ENCODE data around the gene TCOF1. TPM values are rescaled to one million over a fixed set of nuclear protein-coding genes. Genes with fewer than 3 reads are reported as not detected.

The TCOF1 gene
- total and polyA plus RNA-seq, 2 donors (not counting 3 experiments of a cell fraction or from before 2014, with no cell fraction given), result 11.2 to 52.0 TPM

GRCh38 chr5:150322202-150322601, 35.3 kb upstream of the TCOF1 start:
- no peak overlapping the region for H3K27ac ChIP-seq (ENCODE audit: insufficient read depth, low read depth, low read length)
- no peak overlapping the region for H3K4me3 ChIP-seq (replicated peaks in 1 of 3; ENCODE audit: insufficient read depth in 1 of 3, low read depth in 1 of 3, low read length in 3 of 3)
- peak; percentile 55 for FAIRE-seq
- no peak overlapping the region for H2AFZ ChIP-seq (ENCODE audit: low read depth, low read length)
- H3K9me1 ChIP-seq (replicated peaks; ENCODE audit: control insufficient read depth, extremely low read depth, insufficient read depth, low read length), result no peaks in the 10 kb centered on the region
- DNase-seq (ENCODE audit: low read depth, low spot score), result peak; percentile 18
- H3K4me2 ChIP-seq (ENCODE audit: insufficient read depth, low read length), result no peak overlapping the region
- POLR2A ChIA-PET, result interaction anchor here (0.6 kb wide), 1 partner anchor 54 kb away, joined by 4 read pairs; no protein-coding TSS in a partner anchor
- no peaks in the 10 kb centered on the region for H3K79me2 ChIP-seq (ENCODE audit: control insufficient read depth, insufficient read depth, low read length)
- peaks cover 24% of the 10 kb centered on the region for H3K4me1 ChIP-seq (ENCODE audit: control insufficient read depth, extremely low read depth, insufficient read depth, low read length)
- TF ChIP-seq GATA2 (IDR thresholded peaks at IDR 0.05; ENCODE audit: insufficient read depth, insufficient read length, low read depth, low read length) (peak; percentile 60), POLR2AphosphoS5 (IDR thresholded peaks at IDR 0.05; ENCODE audit: insufficient read depth, low read depth, low read length) (no peak), FOS (IDR thresholded peaks at IDR 0.05; ENCODE audit: borderline replicate concordance, insufficient read depth, low read length) (peak; percentile 53)
- CTCF ChIA-PET, result no interaction called here
- H4K20me1 ChIP-seq (replicated peaks; ENCODE audit: control insufficient read depth, extremely low read depth, insufficient read depth, low read length), result no peaks in the 10 kb centered on the region
- H3K36me3 ChIP-seq (ENCODE audit: control insufficient read depth in 2 of 2, extremely low read depth in 1 of 2, insufficient read depth in 2 of 2, low read length in 2 of 2), result no peaks in the 10 kb centered on the region
- H3K9ac ChIP-seq (replicated peaks; ENCODE audit: extremely low read depth, insufficient read depth, low read length), result no peak overlapping the region
- no TSS peak for BruUV-seq (replicated peaks)
- H3K9me3 ChIP-seq (replicated peaks; ENCODE audit: control insufficient read depth, insufficient read depth, low read length), result no peaks in the 10 kb centered on the region
- H3K27me3 ChIP-seq (ENCODE audit: control insufficient read depth in 2 of 2, insufficient read depth in 2 of 2, low read length in 2 of 2), result peaks cover 0 to 3% of the 10 kb centered on the region in 2 experiments
- dilution Hi-C loops (cut with MboI; ENCODE audit: extremely low pct_ligation_motif_present, low sequenced_read_pairs) (no loop called here), intact Hi-C loops (cut with micrococcal nuclease) (no loop called here)

- ChIA-PET CTCF (no interaction called here), POLR2A (no interaction called here)
- peaks cover 16% of the 10 kb centered on the region for H3K4me1 ChIP-seq (ENCODE audit: control insufficient read depth, extremely low read depth, insufficient read depth, low read length)
- no peak overlapping the region for H3K4me3 ChIP-seq (replicated peaks in 1 of 3; ENCODE audit: insufficient read depth in 1 of 3, low read depth in 1 of 3, low read length in 3 of 3)
- no peaks in the 10 kb centered on the region for H3K36me3 ChIP-seq (ENCODE audit: control insufficient read depth in 2 of 2, extremely low read depth in 1 of 2, insufficient read depth in 2 of 2, low read length in 2 of 2)
- DNase-seq (ENCODE audit: low read depth, low spot score) (no peak), FAIRE-seq (no peak)
- intact Hi-C loops (cut with micrococcal nuclease), result no loop called here
- dilution Hi-C loops (cut with MboI; ENCODE audit: extremely low pct_ligation_motif_present, low sequenced_read_pairs), result no loop called here
- no peaks in the 10 kb centered on the region for H3K9me1 ChIP-seq (replicated peaks; ENCODE audit: control insufficient read depth, extremely low read depth, insufficient read depth, low read length)
- H3K79me2 ChIP-seq (ENCODE audit: control insufficient read depth, insufficient read depth, low read length), result no peaks in the 10 kb centered on the region
- H4K20me1 ChIP-seq (replicated peaks; ENCODE audit: control insufficient read depth, extremely low read depth, insufficient read depth, low read length), result no peaks in the 10 kb centered on the region
- no peak overlapping the region for H2AFZ ChIP-seq (ENCODE audit: low read depth, low read length)
- no TSS peak for BruUV-seq (replicated peaks)
- no peaks in the 10 kb centered on the region for H3K9me3 ChIP-seq (replicated peaks; ENCODE audit: control insufficient read depth, insufficient read depth, low read length)
- H3K9ac ChIP-seq (replicated peaks; ENCODE audit: extremely low read depth, insufficient read depth, low read length), result no peak overlapping the region
- H3K4me2 ChIP-seq (ENCODE audit: insufficient read depth, low read length), result no peak overlapping the region
- peaks cover 0 to 4% of the 10 kb centered on the region in 2 experiments for H3K27me3 ChIP-seq (ENCODE audit: control insufficient read depth in 2 of 2, insufficient read depth in 2 of 2, low read length in 2 of 2)
- H3K27ac ChIP-seq (ENCODE audit: insufficient read depth, low read depth, low read length), result no peak overlapping the region
- no peak for TF ChIP-seq EZH2 (IDR thresholded peaks at IDR 0.05; ENCODE audit: borderline replicate concordance, low read depth, low read length, severe bottlenecking)
- no peak for TF ChIP-seq JUN (IDR thresholded peaks at IDR 0.05; ENCODE audit: borderline replicate concordance, insufficient read depth, insufficient read length, low read depth)
- TF ChIP-seq FOS (IDR thresholded peaks at IDR 0.05; ENCODE audit: borderline replicate concordance, insufficient read depth, low read length), result no peak
- TF ChIP-seq POLR2AphosphoS5 (IDR thresholded peaks at IDR 0.05; ENCODE audit: insufficient read depth, low read depth, low read length), result no peak
- no peak for TF ChIP-seq GATA2 (IDR thresholded peaks at IDR 0.05; ENCODE audit: insufficient read depth, insufficient read length, low read depth, low read length)
- TF ChIP-seq POLR2A (IDR thresholded peaks at IDR 0.05; ENCODE audit: low read depth, low read length), result no peak
- TF ChIP-seq CTCF (IDR thresholded peaks at IDR 0.05; ENCODE audit: extremely low read depth in 1 of 2, insufficient read depth in 1 of 2, low read depth in 1 of 2, low read length in 2 of 2), result no peak
- TF ChIP-seq MYC (IDR thresholded peaks at IDR 0.05; ENCODE audit: low read depth, low read length), result no peak
- no peak for TF ChIP-seq MAX (IDR thresholded peaks at IDR 0.05; ENCODE audit: insufficient read depth, insufficient read length)
Measured at GRCh38 chr5:150323092-150323491, 34.4 kb upstream of the TCOF1 start.

Measured in endothelial cell of umbilical vein (primary cell).